HepG2 (cell line): Measurements from ENCODE around the gene RABGAP1L. TPM values are rescaled to one million over a fixed set of nuclear protein-coding genes. Genes with fewer than 3 reads are reported as not detected.
A peak's percentile ranks its signal among the peaks of the same experiment; 100 is the strongest.

Source experiments
- AKNA ChIP-seq: sonication (generic); formaldehyde crosslinking; IDR thresholded peaks from 2 replicates; pipeline ENCODE4 v1.4.0; 2020; ENCODE audit warnings: missing genetic modification reagents, borderline replicate concordance
- EZH2 ChIP-seq: conservative IDR thresholded peaks from 2 replicates; pipeline ENCODE4 v1.6.1; 2012; ENCODE audit warnings: mild to moderate bottlenecking, low read depth, low read length, moderate library complexity
- GMEB1 ChIP-seq: sonication (generic); formaldehyde crosslinking; IDR thresholded peaks from 2 replicates; pipeline ENCODE4 v1.5.1; 2020; ENCODE audit warnings: missing genetic modification reagents, mild to moderate bottlenecking, borderline replicate concordance
- HIVEP1 ChIP-seq: sonication (generic); formaldehyde crosslinking; IDR thresholded peaks from 2 replicates; pipeline ENCODE4 v1.4.0; 2020; ENCODE audit warnings: mild to moderate bottlenecking, missing genetic modification reagents
- KAT2B ChIP-seq: fragments of 150-350 bp; IDR thresholded peaks from 2 replicates; pipeline ENCODE4 v1.6.1; 2014; ENCODE audit warnings: low read depth, low read length, borderline replicate concordance
- KAT8 ChIP-seq: IDR thresholded peaks from 2 replicates; pipeline ENCODE4 v1.6.1; 2016; ENCODE audit warnings: missing genetic modification reagents, missing compliant biosample characterization
- KDM4B ChIP-seq: sonication (generic); formaldehyde crosslinking; IDR thresholded peaks from 2 replicates; pipeline ENCODE4 v1.4.0; 2020; ENCODE audit warnings: missing genetic modification reagents
- MTF1 ChIP-seq: sonication (generic); formaldehyde crosslinking; IDR thresholded peaks from 2 replicates; pipeline ENCODE4 v1.5.0; 2020; ENCODE audit warnings: missing genetic modification reagents
- NFRKB ChIP-seq: fragments of 450-650 bp; IDR thresholded peaks from 2 replicates; pipeline ENCODE4 v1.6.1; 2017
- NPAS2 ChIP-seq: sonication (generic); formaldehyde crosslinking; IDR thresholded peaks from 2 replicates; pipeline ENCODE4 v1.8.0; 2022; ENCODE audit warnings: mild to moderate bottlenecking, missing genetic modification reagents, borderline replicate concordance
- NR3C1 ChIP-seq: sonication (generic); formaldehyde crosslinking; IDR thresholded peaks from 2 replicates; pipeline ENCODE4 v1.4.0; 2020; ENCODE audit warnings: missing genetic modification reagents
- RAD51 ChIP-seq: fragments of 450-650 bp; IDR thresholded peaks from 2 replicates; pipeline ENCODE4 v1.6.1; 2016; ENCODE audit warnings: borderline replicate concordance
- RARA ChIP-seq: IDR thresholded peaks from 2 replicates; pipeline ENCODE4 v1.6.1; 2016; ENCODE audit warnings: missing genetic modification reagents, missing compliant biosample characterization
- SMARCE1 ChIP-seq: fragments of 450-650 bp; IDR thresholded peaks from 2 replicates; pipeline ENCODE4 v1.6.1; 2017; ENCODE audit warnings: borderline replicate concordance
- SP4 ChIP-seq: sonication (generic); formaldehyde crosslinking; IDR thresholded peaks from 2 replicates; pipeline ENCODE4 v1.8.1; 2023; ENCODE audit warnings: mild to moderate bottlenecking, missing genetic modification reagents
- SSRP1 ChIP-seq: IDR thresholded peaks from 2 replicates; pipeline ENCODE4 v1.6.1; 2016; ENCODE audit warnings: control low read depth
- ZC3H13 ChIP-seq: sonication (generic); formaldehyde crosslinking; IDR thresholded peaks from 2 replicates; pipeline ENCODE4 v1.8.1; 2023; ENCODE audit warnings: mild to moderate bottlenecking, missing genetic modification reagents, moderate library complexity
- ZFP36L1 ChIP-seq: sonication (generic); formaldehyde crosslinking; IDR thresholded peaks from 2 replicates; pipeline ENCODE4 v1.8.0; 2022; ENCODE audit warnings: mild to moderate bottlenecking, missing genetic modification reagents, moderate library complexity
- ZNF264 ChIP-seq: sonication (generic); formaldehyde crosslinking; IDR thresholded peaks from 2 replicates; pipeline ENCODE4 v1.4.0; 2020; ENCODE audit warnings: missing genetic modification reagents
- ZNF503 ChIP-seq: sonication (generic); formaldehyde crosslinking; IDR thresholded peaks from 2 replicates; pipeline ENCODE4 v1.4.0; 2020; ENCODE audit warnings: missing genetic modification reagents
- ZNF749 ChIP-seq: sonication (generic); formaldehyde crosslinking; IDR thresholded peaks from 2 replicates; pipeline ENCODE4 v1.8.0; 2022; ENCODE audit warnings: mild to moderate bottlenecking, missing genetic modification reagents, moderate library complexity, borderline replicate concordance
- polyA plus RNA-seq, 8 experiments: library from polyadenylated mRNA; depleted of rRNA in 3 of 8; stranded (reverse) in 7 of 8; unstranded in 1 of 8; fragments of >200 nt; fragmentation: Illumina TruSeq in 4 of 8; extraction: Trizol in 4 of 8; gene quantifications; 2 replicates each; pipeline versions ENCODE4 v1.2.1 to v1.2.3, GENCODE V29; 2011 to 2016; ENCODE audit warnings: low read depth in 4 of 8, missing spikeins in 1 of 8, mixed read lengths in 1 of 8; ENCODE audit not compliant: insufficient read depth in 1 of 8
- total RNA-seq, 5 experiments: library from RNA; depleted of rRNA; stranded (reverse); fragments of >200 nt; fragmentation: Illumina TruSeq; extraction: Trizol; gene quantifications; 2 replicates each; pipeline ENCODE4 v1.2.3, GENCODE V29; 2016; ENCODE audit warnings: low read depth in 1 of 5

The RABGAP1L gene
- total and polyA plus RNA-seq, 2 of the 13 experiments (the other 11 are each of a cell fraction or from before 2014, with no cell fraction given), result 7.9 to 22.6 TPM

GRCh38 chr1:174159252-174160108 is at the start of gene RABGAP1L (continued):
- TF ChIP-seq NPAS2, result no peak
- TF ChIP-seq EZH2, result no peak
- 0 out of 2 replicates have a peak, but pooled peaks have one; percentile 46 for TF ChIP-seq ZNF749 (CRISPR knock-in tag)
- 0 out of 2 replicates have a peak, but pooled peaks have one; percentile 4 for TF ChIP-seq ZFP36L1
- TF ChIP-seq RARA (CRISPR knock-in tag), result no peak
- no peak for TF ChIP-seq MTF1
- peak; percentile 39; the same call in 1 of the 2 replicates for TF ChIP-seq SP4
- no peak for TF ChIP-seq RAD51
- TF ChIP-seq NFRKB, result no peak
- no peak for TF ChIP-seq NR3C1 (CRISPR knock-in tag)
- no peak for TF ChIP-seq ZC3H13 (CRISPR knock-in tag)
- TF ChIP-seq KAT2B, result no peak
- TF ChIP-seq SMARCE1, result no peak
- TF ChIP-seq ZNF264 (CRISPR knock-in tag), result no peak; the same call in 1 of the 2 replicates
- TF ChIP-seq KAT8 (CRISPR knock-in tag), result no peak
- TF ChIP-seq SSRP1 (CRISPR knock-in tag), result no peak
- TF ChIP-seq ZNF503 (CRISPR knock-in tag), result no peak
- TF ChIP-seq GMEB1 (CRISPR knock-in tag), result peak; percentile 88
- TF ChIP-seq AKNA, result no peak
- no peak for TF ChIP-seq HIVEP1 (CRISPR knock-in tag)
- TF ChIP-seq KDM4B, result 0 out of 2 replicates have a peak, but pooled peaks have one; percentile 49
